ENCODE data around the gene SMPD4. TPM values are rescaled to one million over a fixed set of nuclear protein-coding genes. Genes with fewer than 3 reads are reported as not detected.
"Not testable (repeated sequence)": the region's sequence is repeated elsewhere in the genome, so short reads cannot be mapped to it uniquely, and the experiment has no call there.

Gene SMPD4
- polyA plus RNA-seq, 1 donor, result 34.5 TPM

GRCh38 chr2:130159376-130159775 lies 22.0 kb downstream of the SMPD4 start:
- not testable (repeated sequence) for DNase-seq (ENCODE audit: low read depth)

- DNase-seq (ENCODE audit: low read depth), result no peak
These were observed 22.8 kb downstream of the SMPD4 start for GRCh38 chr2:130158631-130159030.

- not testable (repeated sequence) for DNase-seq (ENCODE audit: low read depth)
These were observed 23.4 kb downstream of the SMPD4 start for GRCh38 chr2:130157825-130158514.

- DNase-seq (ENCODE audit: low read depth), result not testable (repeated sequence)
These were observed 24.0 kb downstream of the SMPD4 start for GRCh38 chr2:130157354-130157753.

- DNase-seq (ENCODE audit: low read depth), result no peak
These were observed 24.8 kb downstream of the SMPD4 start for GRCh38 chr2:130156624-130157004.

- DNase-seq (ENCODE audit: low read depth), result not testable (repeated sequence)
These were observed 25.3 kb downstream of the SMPD4 start for GRCh38 chr2:130155956-130156623.

GRCh38 chr2:130154773-130155765 lies 26.3 kb downstream of the SMPD4 start:
- DNase-seq (ENCODE audit: low read depth), result no peak

- DNase-seq (ENCODE audit: low read depth), result not testable (repeated sequence)
These were observed 27.0 kb downstream of the SMPD4 start for GRCh38 chr2:130154423-130154770.

GRCh38 chr2:130153721-130154422 lies 27.5 kb downstream of the SMPD4 start:
- not testable (repeated sequence) for DNase-seq (ENCODE audit: low read depth)

GRCh38 chr2:130152816-130153595 lies 28.4 kb downstream of the SMPD4 start:
- no peak for DNase-seq (ENCODE audit: low read depth)

GRCh38 chr2:130152136-130152815 lies 29.1 kb downstream of the SMPD4 start:
- not testable (repeated sequence) for DNase-seq (ENCODE audit: low read depth)

- not testable (repeated sequence) for DNase-seq (ENCODE audit: low read depth)
These were observed 30.3 kb downstream of the SMPD4 start for GRCh38 chr2:130151145-130151512.

- DNase-seq (ENCODE audit: low read depth), result no peak
These were observed 30.9 kb downstream of the SMPD4 start for GRCh38 chr2:130150181-130151144.

- not testable (repeated sequence) for DNase-seq (ENCODE audit: low read depth)
These were observed 32.9 kb downstream of the SMPD4 start for GRCh38 chr2:130148515-130148914.

GRCh38 chr2:130145006-130145414 lies 36.4 kb downstream of the SMPD4 start, which contains the start of gene CCDC74B:
Gene CCDC74B (minus strand): TSS chr2:130145112. CDS start chr2:130144996, 116 bp downstream.
- not testable (repeated sequence) for DNase-seq (ENCODE audit: low read depth)

GRCh38 chr2:130143266-130144039 lies 37.9 kb downstream of the SMPD4 start:
- DNase-seq (ENCODE audit: low read depth), result not testable (repeated sequence)

GRCh38 chr2:130142396-130143265 lies 38.8 kb downstream of the SMPD4 start:
- DNase-seq (ENCODE audit: low read depth), result not testable (repeated sequence)

All from forelimb muscle (tissue), 1 donor.